Kasumi-1 (cell line): ENCODE measurements around the gene CFLAR.
"Not testable (repeated sequence)": the region's sequence is repeated elsewhere in the genome, so short reads cannot be mapped to it uniquely, and the experiment has no call there.

Experiments used
- DNase-seq, 2 experiments: peaks; one replicate each; lab custom pipeline; 2025; lab: John Stamatoyannopoulos, UW

The CFLAR gene

DNA sequence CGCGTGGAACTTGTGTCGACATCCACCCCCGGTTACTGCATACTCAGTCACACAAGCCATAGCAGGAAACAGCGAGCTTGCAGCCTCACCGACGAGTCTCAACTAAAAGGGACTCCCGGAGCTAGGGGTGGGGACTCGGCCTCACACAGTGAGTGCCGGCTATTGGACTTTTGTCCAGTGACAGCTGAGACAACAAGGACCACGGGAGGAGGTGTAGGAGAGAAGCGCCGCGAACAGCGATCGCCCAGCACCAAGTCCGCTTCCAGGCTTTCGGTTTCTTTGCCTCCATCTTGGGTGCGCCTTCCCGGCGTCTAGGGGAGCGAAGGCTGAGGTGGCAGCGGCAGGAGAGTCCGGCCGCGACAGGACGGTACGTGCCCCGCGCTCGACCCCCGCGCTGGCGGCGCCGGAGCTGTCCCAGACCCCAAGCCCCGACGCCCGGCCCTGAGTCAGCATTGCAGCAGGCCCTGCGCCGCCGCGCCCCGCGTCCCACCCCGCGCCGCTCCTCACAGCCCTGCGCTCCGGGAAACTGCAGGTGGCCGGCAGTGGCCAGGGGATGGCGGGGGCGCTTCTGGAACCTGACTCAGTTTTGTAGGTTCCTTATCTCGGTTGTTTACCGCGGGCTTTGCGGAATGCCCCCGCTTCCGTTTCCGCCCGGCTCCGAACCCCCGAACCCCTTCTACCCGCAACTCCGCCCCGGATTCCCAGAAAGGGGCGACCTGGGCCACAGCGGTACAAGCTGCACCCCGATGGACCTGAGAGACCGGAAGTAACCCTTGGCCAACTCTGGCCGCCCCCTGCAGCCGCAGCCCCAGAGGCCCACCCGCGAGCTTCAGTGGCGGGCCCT is at the start of gene CFLAR:
TSS of gene CFLAR (plus strand) at position 50 of the 844 bp plus-strand sequence. CDS start 13,702 bp downstream, outside the sequence.
- DNase-seq = peak; percentile 74 to 81

DNA sequence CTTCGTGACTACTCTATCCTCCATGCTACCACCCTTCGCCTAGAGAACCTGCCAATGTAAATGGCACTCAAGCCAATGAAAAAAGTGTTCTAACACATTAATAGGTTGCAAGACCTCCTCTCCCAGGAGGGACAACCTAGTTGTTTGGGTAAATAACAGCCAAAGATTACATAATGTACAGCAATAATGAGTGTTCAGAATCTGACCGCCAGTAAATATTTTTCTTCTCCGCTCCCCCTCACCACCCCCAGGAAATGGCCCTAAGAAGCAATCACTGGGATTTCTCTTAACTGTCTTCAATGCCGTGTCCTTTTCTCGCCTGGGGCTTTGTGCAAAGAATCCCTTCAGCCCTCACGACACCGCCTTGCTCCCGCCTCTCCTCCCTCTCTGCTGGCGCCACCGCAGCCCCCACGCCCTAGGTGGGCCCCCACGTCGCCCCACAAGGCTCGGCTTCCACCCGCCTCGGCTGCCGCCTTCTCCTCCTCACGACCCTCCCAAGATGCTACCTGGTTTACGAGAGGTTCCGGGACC is 45.0 kb upstream of the CFLAR start:
- peak in 1 of 2 experiments; percentile 45 for DNase-seq

DNA sequence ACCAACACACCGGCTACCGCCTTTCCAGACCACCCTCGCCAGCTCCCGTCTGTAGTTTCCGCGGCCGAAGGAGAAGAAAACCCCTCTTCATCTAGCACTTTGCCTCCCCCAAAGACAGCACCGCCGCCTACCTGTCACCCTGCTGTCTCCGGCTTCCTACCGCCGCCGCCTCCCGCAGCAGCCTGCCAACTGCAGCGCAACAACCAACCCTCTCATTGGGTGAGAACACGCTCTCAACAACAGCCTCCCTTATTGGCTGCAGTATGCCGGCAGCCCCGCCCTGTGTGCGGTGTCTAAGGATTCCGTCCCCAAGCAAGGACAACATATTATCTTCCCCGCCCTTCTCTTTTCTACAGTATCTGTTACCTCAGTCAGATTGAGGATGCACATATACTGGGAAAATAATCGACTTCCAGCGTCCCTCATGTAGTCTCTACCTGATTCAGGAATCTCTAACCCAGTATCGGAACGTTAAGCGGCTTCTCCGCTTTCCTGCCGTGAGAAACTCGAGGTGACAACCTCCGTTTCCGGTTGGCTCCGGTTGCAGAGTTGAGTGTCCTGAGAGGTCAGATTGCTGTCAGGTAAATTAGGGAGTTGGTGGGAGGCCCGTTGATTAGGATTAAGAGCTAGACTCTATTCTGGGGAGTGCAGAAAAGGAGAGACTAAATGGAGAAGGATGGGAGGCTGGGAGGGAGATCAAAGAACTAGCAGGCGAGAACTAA is 44.3 kb upstream of the CFLAR start, which contains the start of the genes HYCC2 and NDUFB3:
TSS of gene HYCC2 (minus strand) at position 193 of the 722 bp plus-strand sequence. CDS start 47,662 bp downstream, outside the sequence.
TSS of gene NDUFB3 (plus strand) at position 523 of the 722 bp plus-strand sequence. CDS start 6,882 bp downstream, outside the sequence.
- DNase-seq = peak; percentile 99

DNA sequence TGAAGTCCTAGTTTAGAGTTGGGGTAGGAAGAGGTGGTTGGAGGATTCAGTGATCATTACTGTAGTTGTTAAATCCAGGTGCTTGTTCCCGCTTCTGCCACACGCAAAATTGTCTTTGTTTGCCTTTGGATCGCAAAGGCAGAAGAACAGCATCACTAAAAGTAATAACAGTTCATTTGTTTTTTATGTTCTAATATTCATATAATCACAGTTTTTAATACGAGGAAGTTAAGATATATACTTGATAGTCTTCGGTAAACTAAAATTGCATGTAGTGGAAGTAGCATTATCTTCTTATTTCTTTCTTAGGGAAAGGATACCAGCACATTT is 43.8 kb upstream of the CFLAR start:
- no peak for DNase-seq

DNA sequence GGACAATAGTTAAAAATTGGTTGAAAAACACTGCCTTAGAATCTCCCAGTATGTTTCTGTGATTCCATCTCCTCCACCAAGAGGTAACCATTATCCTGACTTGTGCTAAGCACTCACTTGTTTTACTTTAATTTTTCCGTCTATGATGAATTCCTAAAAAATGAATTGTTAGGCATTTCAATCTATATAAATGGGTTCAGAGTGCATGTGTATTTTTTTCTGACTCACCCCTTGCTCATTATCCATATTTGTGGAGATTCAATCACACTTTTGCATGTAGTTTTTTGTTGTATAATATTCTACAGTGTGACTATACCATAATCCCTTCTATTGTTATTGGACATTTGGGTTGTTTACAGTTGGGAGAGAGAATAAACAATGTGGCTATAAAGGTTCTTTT is 42.9 kb upstream of the CFLAR start:
- DNase-seq = no peak

DNA sequence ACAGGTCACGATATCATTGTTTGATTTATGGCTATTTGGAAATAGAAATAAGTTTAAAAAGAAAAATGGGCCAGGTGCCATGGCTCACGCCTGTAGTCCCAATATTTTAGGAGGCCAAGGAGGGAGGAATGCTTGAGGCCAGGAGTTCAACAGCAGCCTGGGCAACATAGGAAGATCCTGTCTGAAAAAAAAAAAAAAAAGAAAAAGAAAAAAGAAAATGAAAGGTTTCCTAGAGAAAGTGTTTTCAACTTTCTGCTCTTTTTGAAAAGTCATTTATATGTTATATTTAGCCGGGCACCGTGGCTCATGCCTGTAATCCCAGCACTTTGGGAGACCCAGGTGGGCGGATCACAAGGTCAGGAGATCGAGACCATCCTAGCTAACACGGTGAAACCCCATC is 41.0 kb upstream of the CFLAR start:
- no peak for DNase-seq

- no peak for DNase-seq
Measured at GRCh38 chr2:201084863-201085262, 31.1 kb upstream of the CFLAR start.

DNA sequence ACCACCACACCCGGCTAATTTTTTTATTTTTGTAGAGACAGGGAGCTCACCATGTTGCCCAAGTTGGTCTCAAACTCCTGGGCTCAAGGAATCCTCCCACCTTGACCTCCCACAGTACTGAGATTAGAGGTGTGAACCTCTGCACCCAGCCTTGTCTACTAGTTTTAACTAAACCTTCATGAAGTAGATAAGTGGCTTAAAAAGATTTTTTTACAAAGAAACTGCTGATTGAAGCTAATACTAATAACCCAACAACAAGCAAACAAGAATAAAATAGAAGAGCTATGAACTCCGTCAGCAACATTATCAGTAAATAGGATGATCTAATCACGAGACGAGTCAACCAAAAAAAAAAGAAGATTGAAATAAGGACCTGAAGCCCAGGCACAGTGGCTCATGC is 25.4 kb upstream of the CFLAR start:
- no peak for DNase-seq

GRCh38 chr2:201093573-201093972 is 22.4 kb upstream of the CFLAR start:
- no peak for DNase-seq

GRCh38 chr2:201100497-201100896 is 15.5 kb upstream of the CFLAR start:
- DNase-seq = no peak

DNA sequence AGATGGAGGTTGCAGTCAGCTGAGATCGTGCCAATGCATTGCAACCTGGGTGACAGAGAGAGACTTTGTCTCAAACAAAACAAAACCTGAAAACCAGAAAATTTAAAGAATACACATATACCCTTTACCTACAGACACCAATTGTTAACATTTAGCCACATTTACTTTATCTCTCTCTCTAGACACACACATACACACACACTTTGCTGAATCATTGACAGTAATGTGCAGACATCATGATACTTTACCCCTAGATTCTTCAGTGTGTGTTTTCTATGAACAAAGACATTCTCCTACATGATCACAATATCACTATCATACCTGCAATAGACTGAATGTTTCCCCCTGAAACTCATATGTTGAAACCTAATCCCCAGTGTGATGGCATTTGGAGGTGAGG is 10.2 kb upstream of the CFLAR start:
- no peak for DNase-seq

GRCh38 chr2:201107624-201108023 is 8.3 kb upstream of the CFLAR start:
- no peak for DNase-seq

- no peak for DNase-seq
Measured at GRCh38 chr2:201108341-201108740, 7.6 kb upstream of the CFLAR start.

- no peak for DNase-seq
Measured at GRCh38 chr2:201109186-201109585, 6.8 kb upstream of the CFLAR start.

DNA sequence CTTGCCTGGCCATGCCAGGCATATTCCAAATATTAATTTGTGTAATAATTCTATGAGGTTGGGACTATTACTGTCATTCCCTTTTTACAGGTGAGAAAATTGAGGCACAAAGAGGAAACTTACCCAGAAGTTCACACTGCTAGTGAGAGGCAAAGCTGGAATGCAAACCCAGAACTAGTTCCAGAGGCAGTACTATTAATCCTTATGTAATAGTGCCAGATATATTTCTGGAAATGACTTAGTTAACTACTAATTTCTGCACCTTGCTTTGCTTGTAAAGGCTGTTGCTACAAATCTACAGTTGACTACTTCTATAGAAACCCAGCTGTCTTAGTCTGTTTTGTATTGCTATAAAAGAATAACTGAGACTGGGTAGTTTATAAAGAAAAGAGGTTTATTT is 5.3 kb upstream of the CFLAR start:
- DNase-seq = no peak

- DNase-seq = no peak
Measured at GRCh38 chr2:201111096-201111495, 4.9 kb upstream of the CFLAR start.

DNA sequence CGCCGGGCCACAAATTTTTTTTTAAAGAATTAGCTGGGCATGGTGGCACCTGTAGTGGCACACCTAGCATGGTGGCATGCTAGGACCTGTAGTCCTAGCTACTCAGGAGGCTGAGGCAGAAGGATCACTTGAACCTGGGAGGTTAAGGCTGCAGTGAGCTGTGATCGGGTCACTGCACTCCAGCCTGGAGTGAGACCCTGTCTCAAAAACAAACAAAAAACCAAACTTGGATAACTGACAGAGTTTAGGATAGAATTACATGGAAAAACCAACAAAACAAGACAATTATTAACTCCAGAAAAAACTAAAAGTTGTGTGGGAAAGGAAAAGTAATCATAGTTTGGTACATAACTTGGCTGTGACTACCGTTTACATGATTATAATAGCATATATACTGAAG is 1.6 kb upstream of the CFLAR start:
- no peak for DNase-seq

DNA sequence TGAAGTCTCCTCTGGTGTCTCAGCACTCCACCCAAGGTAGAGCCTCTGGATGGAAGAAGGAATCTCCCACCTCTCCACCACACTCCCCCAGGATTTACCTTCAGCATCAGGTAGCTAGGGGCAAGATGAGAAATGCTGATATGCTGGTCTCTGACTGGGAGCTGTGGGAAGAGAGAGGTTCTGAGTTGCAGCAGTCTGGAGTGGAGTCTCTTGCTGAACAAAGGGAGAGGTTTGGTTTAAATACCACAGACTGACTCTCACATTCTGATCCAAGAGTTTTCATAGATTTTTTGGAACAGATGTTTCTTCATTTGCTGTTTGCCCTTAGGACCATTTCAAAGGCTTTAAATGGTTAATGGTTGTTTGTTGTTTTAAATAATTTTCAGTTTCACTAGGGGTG is 1.1 kb upstream of the CFLAR start:
- no peak for DNase-seq

- DNase-seq = peak; percentile 92 to 96
Measured at GRCh38 chr2:201116959-201117734, 1.2 kb downstream of the CFLAR start.

DNA sequence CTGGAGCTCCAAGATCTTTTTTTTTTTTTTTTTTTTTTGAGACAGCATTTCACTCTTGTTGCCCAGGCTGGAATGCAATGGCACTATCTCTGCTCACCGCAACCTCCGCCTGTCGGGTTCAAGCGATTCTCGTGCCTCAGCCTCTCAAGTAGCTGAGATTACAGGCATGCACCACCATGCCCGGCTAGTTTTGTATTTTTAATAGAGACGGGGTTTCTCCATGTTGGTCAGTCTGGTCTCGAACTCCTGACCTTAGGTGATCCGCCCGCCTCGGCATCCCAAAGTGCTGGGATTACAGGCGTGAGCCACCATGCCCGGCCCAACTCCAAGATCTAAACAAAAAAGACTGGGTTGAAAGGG is 1.8 kb downstream of the CFLAR start:
- DNase-seq = not testable (repeated sequence)

DNA sequence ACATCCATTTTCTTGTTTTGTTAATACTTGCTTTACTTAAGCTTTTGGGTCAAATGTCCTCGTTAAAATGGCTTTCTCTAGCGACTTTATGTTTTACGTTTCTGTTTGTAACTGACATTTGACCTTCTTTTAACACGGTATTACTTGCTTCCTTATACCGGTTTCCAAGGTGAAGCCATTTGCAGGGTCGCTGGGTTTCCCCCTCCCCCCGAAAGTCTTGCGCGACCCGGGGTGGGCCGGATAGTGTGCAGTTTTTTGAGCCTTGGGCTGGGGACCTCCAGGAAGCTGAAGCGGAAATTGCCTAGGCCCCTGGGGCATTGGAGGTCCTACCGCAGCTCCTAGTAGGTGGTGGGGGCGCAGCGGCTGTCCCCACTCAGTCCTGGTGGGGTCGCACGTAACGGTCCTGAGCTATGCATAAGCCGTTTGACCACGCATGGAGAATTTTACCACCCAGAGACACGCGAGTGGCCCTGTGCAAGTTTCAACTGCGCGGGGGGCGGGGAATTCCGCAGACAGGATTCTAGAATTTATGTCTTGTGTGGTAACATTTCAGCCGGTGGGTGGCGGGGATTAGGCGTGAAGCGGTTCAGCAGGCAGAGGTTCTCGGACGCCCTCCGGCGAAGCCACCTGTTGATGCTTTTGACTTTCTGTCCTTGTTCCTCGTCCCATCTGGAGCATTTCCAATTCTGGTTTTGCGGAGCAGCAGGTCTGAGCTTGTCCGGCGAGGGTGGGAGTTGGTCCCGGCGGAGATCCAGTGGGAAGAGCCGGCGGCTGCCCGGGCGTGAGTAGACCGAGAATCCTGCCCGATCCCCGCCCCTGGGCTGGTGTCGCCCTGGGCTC is 2.4 kb downstream of the CFLAR start:
- DNase-seq = peak; percentile 97 to 99
